Uterus (tissue), 2 donors: Measurements from ENCODE around the gene ITPRIPL2.

ENCODE experiments used
- POLR2A ChIP-seq, 2 donors: fragments of 450-650 bp; IDR thresholded peaks; one replicate each; pipeline ENCODE4 v1.6.1; 2016; ENCODE audit warnings: antibody characterized with exemption in 2 of 2, mild to moderate bottlenecking in 1 of 2, moderate library complexity in 1 of 2
- TF ChIP-seq, protein P1 (sequence below), 4 experiments: fragments of 200-600 bp in 2 of 4; fragments of 450-650 bp in 2 of 4; sonication (generic) in 2 of 4; IDR thresholded peaks; one replicate each; pipeline ENCODE4 v1.5.1; 2016 to 2019; ENCODE audit warnings: antibody characterized with exemption in 4 of 4, mild to moderate bottlenecking in 2 of 4, moderate library complexity in 1 of 4

DNA sequence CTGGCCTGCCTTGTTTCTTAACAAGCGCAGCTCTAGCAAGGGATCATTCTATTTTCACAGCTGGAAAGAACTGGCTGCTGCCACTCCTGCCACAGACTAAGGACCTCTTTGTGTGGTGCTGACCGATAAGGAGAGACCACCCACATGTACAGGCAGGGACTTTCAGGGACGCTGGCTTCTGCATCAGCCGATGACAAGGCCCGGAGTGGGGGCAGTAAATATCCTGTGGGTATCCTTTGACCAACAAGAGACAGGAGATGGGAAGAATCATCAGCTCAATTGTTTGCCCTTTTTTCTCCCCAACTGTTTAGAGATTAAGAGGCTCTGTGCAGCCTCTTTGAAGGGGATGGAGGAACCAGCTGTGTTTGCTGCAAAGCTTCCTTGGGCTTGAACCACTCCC is 9.2 kb upstream of the ITPRIPL2 start:
- TF ChIP-seq, protein P1, sequence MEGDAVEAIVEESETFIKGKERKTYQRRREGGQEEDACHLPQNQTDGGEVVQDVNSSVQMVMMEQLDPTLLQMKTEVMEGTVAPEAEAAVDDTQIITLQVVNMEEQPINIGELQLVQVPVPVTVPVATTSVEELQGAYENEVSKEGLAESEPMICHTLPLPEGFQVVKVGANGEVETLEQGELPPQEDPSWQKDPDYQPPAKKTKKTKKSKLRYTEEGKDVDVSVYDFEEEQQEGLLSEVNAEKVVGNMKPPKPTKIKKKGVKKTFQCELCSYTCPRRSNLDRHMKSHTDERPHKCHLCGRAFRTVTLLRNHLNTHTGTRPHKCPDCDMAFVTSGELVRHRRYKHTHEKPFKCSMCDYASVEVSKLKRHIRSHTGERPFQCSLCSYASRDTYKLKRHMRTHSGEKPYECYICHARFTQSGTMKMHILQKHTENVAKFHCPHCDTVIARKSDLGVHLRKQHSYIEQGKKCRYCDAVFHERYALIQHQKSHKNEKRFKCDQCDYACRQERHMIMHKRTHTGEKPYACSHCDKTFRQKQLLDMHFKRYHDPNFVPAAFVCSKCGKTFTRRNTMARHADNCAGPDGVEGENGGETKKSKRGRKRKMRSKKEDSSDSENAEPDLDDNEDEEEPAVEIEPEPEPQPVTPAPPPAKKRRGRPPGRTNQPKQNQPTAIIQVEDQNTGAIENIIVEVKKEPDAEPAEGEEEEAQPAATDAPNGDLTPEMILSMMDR (IDR thresholded peaks at IDR 0.05): no peak
- no peak for TF ChIP-seq POLR2A (IDR thresholded peaks at IDR 0.05)
